GM12891 (cell line): ENCODE measurements around the gene LIMA1.

Source experiments
- POLR2A ChIP-seq: IDR thresholded peaks from 2 replicates; pipeline ENCODE4 v1.6.1; 2011; ENCODE audit warnings: low read depth, low read length, control low read depth
- POLR2AphosphoS5 ChIP-seq: IDR thresholded peaks from 2 replicates; pipeline ENCODE4 v1.6.1; 2011; ENCODE audit warnings: low read depth, low read length, control low read depth
- POU2F2 ChIP-seq: IDR thresholded peaks from 2 replicates; pipeline ENCODE4 v1.6.1; 2011; ENCODE audit warnings: low read depth, mild to moderate bottlenecking, control low read depth, low read length, moderate library complexity
- SPI1 ChIP-seq: IDR thresholded peaks from 2 replicates; pipeline ENCODE4 v1.6.1; 2011; ENCODE audit warnings: low read depth, low read length, control low read depth
- TAF1 ChIP-seq: IDR thresholded peaks from 2 replicates; pipeline ENCODE4 v1.6.1; 2011; ENCODE audit warnings: low read depth, low read length, control low read depth

GRCh38 chr12:50246873-50247612 is 36.3 kb downstream of the LIMA1 start:
- TF ChIP-seq POLR2A (no peak), POLR2AphosphoS5 (no peak), POU2F2 (no peak), SPI1 (no peak), TAF1 (no peak)
